Measurements from ENCODE around the gene MCIDAS. TPM values are rescaled to one million over a fixed set of nuclear protein-coding genes. Genes with fewer than 3 reads are reported as not detected.

The MCIDAS gene
- total RNA-seq, result 1 to 10 TPM in 2 of 5 donors, not detected in 3; 4.1 to 4.6 TPM
- 1 to 10 TPM in 1 of 3 donors, under 1 TPM in 2; 0.53 to 1.8 (median 0.62) TPM for polyA plus RNA-seq
- long read RNA-seq, donor 1, result 0 reads
- long read RNA-seq, donor 2, result 0 reads
- long read RNA-seq, donor 3, result 0 reads
- long read RNA-seq, donor 4, result 0 reads
- long read RNA-seq, donor 5, result 0 reads
- long read RNA-seq, donor 6, result 0 reads
- long read RNA-seq, donor 7, result 0 reads
- long read RNA-seq, donor 8, result 0 reads
- long read RNA-seq, donor 9, result 0 reads
- long read RNA-seq, donor 10, result 0 reads

DNA sequence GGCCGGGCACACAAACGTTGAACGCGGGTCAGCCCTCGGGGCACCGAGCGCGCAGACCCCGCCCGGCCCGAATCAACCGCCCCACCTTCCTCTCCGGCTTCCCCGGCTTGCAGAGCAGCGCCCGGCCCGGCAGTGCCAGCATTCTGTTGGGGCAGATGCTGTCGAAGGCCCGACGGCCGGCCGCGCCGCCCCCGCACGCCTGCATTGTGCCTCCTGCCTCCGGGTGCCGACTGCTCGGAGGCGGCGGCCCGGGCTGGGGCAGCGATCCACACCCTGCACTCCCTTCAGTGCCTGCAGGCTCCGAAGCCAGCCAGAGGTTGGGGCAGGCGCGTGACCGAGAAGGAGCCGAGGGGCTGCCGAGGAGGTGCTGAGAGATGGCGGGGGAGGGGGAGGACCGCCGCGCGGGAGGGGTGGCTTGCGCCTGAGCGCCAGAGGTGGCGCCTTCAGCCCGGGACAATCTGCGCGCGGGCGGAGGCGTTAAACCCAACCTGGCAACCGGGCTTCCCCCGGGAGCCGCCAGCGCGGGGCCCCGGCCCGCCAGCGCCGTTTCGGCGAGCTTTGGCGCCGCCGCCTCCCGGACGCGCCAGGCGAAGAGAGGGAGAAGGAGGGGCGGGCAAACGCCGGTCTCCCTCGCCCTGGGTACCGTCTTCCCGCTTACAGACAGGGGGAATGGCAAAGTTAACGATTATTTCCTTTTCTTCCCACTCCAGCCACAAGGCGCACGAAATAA, at the start of gene MCIDAS:
MCIDAS (minus strand) TSS at position 382 of the 730 bp plus-strand sequence; CDS start at position 205, 177 bp downstream.
- TF ChIP-seq EP300 (IDR thresholded peaks at IDR 0.05), result no peak
- TF ChIP-seq, protein P1, sequence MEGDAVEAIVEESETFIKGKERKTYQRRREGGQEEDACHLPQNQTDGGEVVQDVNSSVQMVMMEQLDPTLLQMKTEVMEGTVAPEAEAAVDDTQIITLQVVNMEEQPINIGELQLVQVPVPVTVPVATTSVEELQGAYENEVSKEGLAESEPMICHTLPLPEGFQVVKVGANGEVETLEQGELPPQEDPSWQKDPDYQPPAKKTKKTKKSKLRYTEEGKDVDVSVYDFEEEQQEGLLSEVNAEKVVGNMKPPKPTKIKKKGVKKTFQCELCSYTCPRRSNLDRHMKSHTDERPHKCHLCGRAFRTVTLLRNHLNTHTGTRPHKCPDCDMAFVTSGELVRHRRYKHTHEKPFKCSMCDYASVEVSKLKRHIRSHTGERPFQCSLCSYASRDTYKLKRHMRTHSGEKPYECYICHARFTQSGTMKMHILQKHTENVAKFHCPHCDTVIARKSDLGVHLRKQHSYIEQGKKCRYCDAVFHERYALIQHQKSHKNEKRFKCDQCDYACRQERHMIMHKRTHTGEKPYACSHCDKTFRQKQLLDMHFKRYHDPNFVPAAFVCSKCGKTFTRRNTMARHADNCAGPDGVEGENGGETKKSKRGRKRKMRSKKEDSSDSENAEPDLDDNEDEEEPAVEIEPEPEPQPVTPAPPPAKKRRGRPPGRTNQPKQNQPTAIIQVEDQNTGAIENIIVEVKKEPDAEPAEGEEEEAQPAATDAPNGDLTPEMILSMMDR (IDR thresholded peaks at IDR 0.05), result peak in 4 of 7 experiments; percentile 5 to 30 (median 18)
- TF ChIP-seq POLR2A (IDR thresholded peaks at IDR 0.05), result no peak
- peaks cover 36 to 58% (median 42%) of the 10 kb centered on the region in 4 donors for H3K4me1 ChIP-seq
- peak within 1 kb of the TSS; percentile 56 to 82 (median 65) for H3K27ac ChIP-seq
- no peaks in the 10 kb centered on the region for H3K36me3 ChIP-seq
- intact Hi-C loops (cut with DNase I; ENCODE audit: low total_unique reads), result no loop called here
- peak within 1 kb of the TSS; percentile 51 to 77 (median 56) for H3K4me3 ChIP-seq
- no peaks in the 10 kb centered on the region for H3K9me3 ChIP-seq
- peaks cover 30 to 100% (median 93%) of the 10 kb centered on the region in 3 donors for H3K27me3 ChIP-seq
- WGBS, 5 donors, result 1 to 3% (median 1%) methylated on average over 22 to 80 of the region's 80 CpGs
- peak; percentile 79 to 81 for DNase-seq

DNA sequence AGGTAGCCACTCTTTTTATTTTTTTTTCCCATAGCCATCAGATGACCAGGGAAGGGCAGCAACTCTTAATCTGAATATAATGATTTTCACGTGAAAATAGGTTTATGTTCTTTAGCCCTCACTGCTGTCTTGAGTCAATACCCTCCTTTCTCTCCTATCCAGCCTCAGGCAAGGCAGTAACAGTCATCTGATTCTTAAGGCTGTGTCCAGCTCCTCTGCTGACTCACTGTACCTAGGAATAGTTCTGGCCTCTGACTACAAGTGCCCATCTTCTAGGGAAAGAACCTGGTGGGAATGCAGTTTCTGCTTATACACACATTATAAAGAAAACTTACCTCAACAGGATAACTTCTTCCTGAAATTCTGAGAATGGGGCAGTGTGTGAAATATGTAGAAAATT, 49.7 kb upstream of the MCIDAS start:
- TF ChIP-seq POLR2A (IDR thresholded peaks at IDR 0.05) (no peak), EP300 (IDR thresholded peaks at IDR 0.05) (no peak), POLR2AphosphoS5 (IDR thresholded peaks at IDR 0.05) (no peak)
- TF ChIP-seq, protein P1 (IDR thresholded peaks at IDR 0.05), result no peak
- no peak for DNase-seq
- Histone ChIP-seq H3K4me1 (no peaks in the 10 kb centered on the region), H3K4me3 (no peak overlapping the region), H3K36me3 (peaks cover 58 to 100% (median 100%) of the 10 kb centered on the region in 4 donors), H3K27me3 (no peaks in the 10 kb centered on the region), H3K27ac (no peak overlapping the region), H3K9me3 (no peaks in the 10 kb centered on the region)
- WGBS, 5 donors, result 75 to 100% (median 86%) methylated on average over 1 of the region's 1 CpG
- intact Hi-C loops (cut with DNase I; ENCODE audit: low total_unique reads), result no loop called here

DNA sequence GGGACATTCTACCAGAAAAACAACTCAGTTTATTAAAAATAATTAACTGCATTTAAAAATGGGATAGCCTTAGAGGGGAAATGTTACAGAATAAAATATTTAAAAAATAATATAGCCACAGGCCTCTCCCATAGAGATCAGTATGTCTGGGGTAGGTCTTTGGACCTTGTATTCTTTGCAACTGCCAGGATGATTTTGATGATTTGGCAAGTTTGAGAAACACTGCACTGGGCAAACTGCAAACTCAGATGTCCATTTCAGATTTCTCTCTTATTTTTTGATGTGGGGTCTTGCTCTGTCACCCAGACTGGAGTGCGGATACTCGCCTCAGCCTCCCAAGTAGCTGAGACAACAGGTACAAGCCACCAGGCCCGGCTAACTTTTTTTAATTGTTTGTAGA, 31.2 kb upstream of the MCIDAS start:
- H3K27me3 ChIP-seq, result no peaks in the 10 kb centered on the region
- DNase-seq, result no peak
- no peaks in the 10 kb centered on the region for H3K9me3 ChIP-seq
- H3K4me3 ChIP-seq, result no peak overlapping the region
- no peaks in the 10 kb centered on the region for H3K4me1 ChIP-seq
- 92 to 96% (median 96%) methylated on average over 3 of the region's 3 CpGs for WGBS, 5 donors
- H3K27ac ChIP-seq, result no peak overlapping the region
- H3K36me3 ChIP-seq, result peaks cover 15 to 94% (median 90%) of the 10 kb centered on the region in 4 donors
- TF ChIP-seq EP300 (IDR thresholded peaks at IDR 0.05), result no peak
- no peak for TF ChIP-seq POLR2A (IDR thresholded peaks at IDR 0.05)
- TF ChIP-seq POLR2AphosphoS5 (IDR thresholded peaks at IDR 0.05), result no peak
- TF ChIP-seq, protein P1 (IDR thresholded peaks at IDR 0.05), result no peak
- intact Hi-C loops (cut with DNase I; ENCODE audit: low total_unique reads), result no loop called here

DNA sequence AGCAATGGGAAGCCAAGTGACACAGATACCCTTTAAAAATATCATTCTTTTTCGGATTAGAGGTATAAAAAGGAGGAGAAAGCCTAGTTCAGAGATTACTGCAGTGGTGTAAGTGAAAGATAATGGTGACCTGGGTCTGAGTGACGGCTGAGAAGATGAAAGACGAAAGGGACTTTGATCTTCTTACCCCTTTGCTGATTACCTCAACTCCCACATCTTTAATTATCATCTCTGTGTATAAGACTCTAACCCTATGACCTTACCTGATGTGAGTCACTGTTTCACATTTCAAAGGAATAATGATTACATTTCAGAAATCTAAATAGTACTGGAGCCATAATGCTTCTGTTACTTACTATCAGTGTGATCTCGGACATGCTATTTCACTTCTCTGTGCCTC, 27.7 kb upstream of the MCIDAS start:
- no peaks in the 10 kb centered on the region for H3K4me1 ChIP-seq
- no peak overlapping the region for H3K4me3 ChIP-seq
- H3K27me3 ChIP-seq, result no peaks in the 10 kb centered on the region
- intact Hi-C loops (cut with DNase I; ENCODE audit: low total_unique reads), result no loop called here
- H3K27ac ChIP-seq, result no peak overlapping the region
- 80 to 91% (median 82%) methylated on average over 4 of the region's 4 CpGs for WGBS, 5 donors
- TF ChIP-seq, protein P1 (IDR thresholded peaks at IDR 0.05), result no peak
- TF ChIP-seq POLR2AphosphoS5 (IDR thresholded peaks at IDR 0.05) (no peak), POLR2A (IDR thresholded peaks at IDR 0.05) (no peak), EP300 (IDR thresholded peaks at IDR 0.05) (no peak)
- DNase-seq, result no peak
- peaks cover 15 to 61% (median 56%) of the 10 kb centered on the region in 4 donors for H3K36me3 ChIP-seq
- H3K9me3 ChIP-seq, result no peaks in the 10 kb centered on the region

All from stomach (tissue), 19 donors.